Tibial artery (tissue), 4 donors: Measurements from ENCODE around the gene ZNF180.
A peak's percentile ranks its signal among the peaks of the same experiment; 100 is the strongest.

Experiments
- DNase-seq, 2 donors: peaks; one replicate each; pipeline ENCODE4 v3.0.0-alpha.2; 2019
- H3K27ac ChIP-seq, 2 donors: fragments of 200-600 bp; sonication (generic) in 1 of 2; 1 replicate in 1 of 2; 2 replicates in 1 of 2; pipeline ENCODE4 v1.5.1; 2018 to 2019; ENCODE audit warnings: mild to moderate bottlenecking in 1 of 2
- H3K27me3 ChIP-seq, 2 donors: fragments of 200-600 bp; sonication (generic) in 1 of 2; one replicate each; pipeline versions ENCODE4 v1.5.1 to v1.6.0; 2016 to 2019
- H3K36me3 ChIP-seq, 3 donors: fragments of 200-600 bp; sonication (generic) in 2 of 3; one replicate each; pipeline ENCODE4 v1.5.1; 2016 to 2019; ENCODE audit warnings: mild to moderate bottlenecking in 2 of 3
- H3K4me1 ChIP-seq, 4 donors: fragments of 200-600 bp; sonication (generic) in 2 of 4; 1 replicate in 3 of 4; 2 replicates in 1 of 4; pipeline ENCODE4 v1.5.1; 2016 to 2019
- H3K4me3 ChIP-seq, 2 donors: fragments of 200-600 bp; sonication (generic) in 1 of 2; 1 replicate in 1 of 2; 2 replicates in 1 of 2; pipeline ENCODE4 v1.5.1; 2018 to 2019; ENCODE audit warnings: mild to moderate bottlenecking in 2 of 2
- H3K9me3 ChIP-seq, 3 donors: fragments of 200-600 bp; sonication (generic) in 1 of 3; one replicate each; pipeline ENCODE4 v1.5.1; 2016 to 2019
- intact Hi-C: fragments of 100-400 bp; cut with DNase I; formaldehyde crosslinking; loops from one replicate; pipeline ENCODE4 v1.15.0; 2023; ENCODE audit warnings: low total_unique reads
- TF ChIP-seq, protein P1 (sequence below), 2 experiments: fragments of 200-600 bp in 1 of 2; fragments of 450-650 bp in 1 of 2; IDR thresholded peaks; one replicate each; pipeline ENCODE4 v1.5.1; 2017 to 2019; ENCODE audit warnings: antibody characterized with exemption in 2 of 2, mild to moderate bottlenecking in 1 of 2, moderate library complexity in 1 of 2

Gene ZNF180

GRCh38 chr19:44529536-44529935, 29.2 kb upstream of the ZNF180 start, which contains the start of gene CEACAM20:
CEACAM20 (minus strand) TSS chr19:44529675; CDS start chr19:44529509, 166 bp downstream.
- Histone ChIP-seq H3K36me3 (no peaks in the 10 kb centered on the region), H3K9me3 (no peaks in the 10 kb centered on the region), H3K4me3 (no peak within 1 kb of the TSS), H3K4me1 (no peaks in the 10 kb centered on the region), H3K27ac (no peak within 1 kb of the TSS), H3K27me3 (peaks cover 0 to 11% of the 10 kb centered on the region in 2 donors)
- intact Hi-C loops = no loop called here
- DNase-seq = peak in 1 of 2 donors; percentile 56
- TF ChIP-seq, protein P1, sequence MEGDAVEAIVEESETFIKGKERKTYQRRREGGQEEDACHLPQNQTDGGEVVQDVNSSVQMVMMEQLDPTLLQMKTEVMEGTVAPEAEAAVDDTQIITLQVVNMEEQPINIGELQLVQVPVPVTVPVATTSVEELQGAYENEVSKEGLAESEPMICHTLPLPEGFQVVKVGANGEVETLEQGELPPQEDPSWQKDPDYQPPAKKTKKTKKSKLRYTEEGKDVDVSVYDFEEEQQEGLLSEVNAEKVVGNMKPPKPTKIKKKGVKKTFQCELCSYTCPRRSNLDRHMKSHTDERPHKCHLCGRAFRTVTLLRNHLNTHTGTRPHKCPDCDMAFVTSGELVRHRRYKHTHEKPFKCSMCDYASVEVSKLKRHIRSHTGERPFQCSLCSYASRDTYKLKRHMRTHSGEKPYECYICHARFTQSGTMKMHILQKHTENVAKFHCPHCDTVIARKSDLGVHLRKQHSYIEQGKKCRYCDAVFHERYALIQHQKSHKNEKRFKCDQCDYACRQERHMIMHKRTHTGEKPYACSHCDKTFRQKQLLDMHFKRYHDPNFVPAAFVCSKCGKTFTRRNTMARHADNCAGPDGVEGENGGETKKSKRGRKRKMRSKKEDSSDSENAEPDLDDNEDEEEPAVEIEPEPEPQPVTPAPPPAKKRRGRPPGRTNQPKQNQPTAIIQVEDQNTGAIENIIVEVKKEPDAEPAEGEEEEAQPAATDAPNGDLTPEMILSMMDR (IDR thresholded peaks at IDR 0.05) = no peak

DNA sequence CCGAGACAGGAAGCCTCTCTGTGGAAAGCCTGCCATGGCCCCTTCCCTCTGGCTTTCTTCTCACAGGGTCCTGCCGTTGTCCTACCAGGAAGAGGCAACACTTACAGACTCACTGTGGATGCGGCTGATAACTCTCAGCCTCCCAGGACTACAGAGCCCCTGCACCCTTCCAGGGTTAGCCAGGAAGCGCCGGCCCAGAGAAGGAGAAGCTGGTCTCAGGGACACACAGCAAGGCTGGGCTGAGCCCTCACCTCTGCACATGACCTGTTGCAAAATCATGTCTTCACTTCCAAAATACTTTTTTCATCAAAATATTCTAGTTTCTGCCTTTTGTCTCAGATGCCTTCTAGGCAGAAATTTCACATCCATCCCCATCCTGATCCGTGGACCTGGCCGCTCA, 27.2 kb upstream of the ZNF180 start:
- no peak overlapping the region for H3K27ac ChIP-seq
- intact Hi-C loops = no loop called here
- no peak overlapping the region for H3K4me3 ChIP-seq
- H3K4me1 ChIP-seq = no peaks in the 10 kb centered on the region
- no peaks in the 10 kb centered on the region for H3K36me3 ChIP-seq
- no peaks in the 10 kb centered on the region for H3K9me3 ChIP-seq
- TF ChIP-seq, protein P1 (IDR thresholded peaks at IDR 0.05) = no peak
- DNase-seq = no peak
- peaks cover 0 to 5% of the 10 kb centered on the region in 2 donors for H3K27me3 ChIP-seq

DNA sequence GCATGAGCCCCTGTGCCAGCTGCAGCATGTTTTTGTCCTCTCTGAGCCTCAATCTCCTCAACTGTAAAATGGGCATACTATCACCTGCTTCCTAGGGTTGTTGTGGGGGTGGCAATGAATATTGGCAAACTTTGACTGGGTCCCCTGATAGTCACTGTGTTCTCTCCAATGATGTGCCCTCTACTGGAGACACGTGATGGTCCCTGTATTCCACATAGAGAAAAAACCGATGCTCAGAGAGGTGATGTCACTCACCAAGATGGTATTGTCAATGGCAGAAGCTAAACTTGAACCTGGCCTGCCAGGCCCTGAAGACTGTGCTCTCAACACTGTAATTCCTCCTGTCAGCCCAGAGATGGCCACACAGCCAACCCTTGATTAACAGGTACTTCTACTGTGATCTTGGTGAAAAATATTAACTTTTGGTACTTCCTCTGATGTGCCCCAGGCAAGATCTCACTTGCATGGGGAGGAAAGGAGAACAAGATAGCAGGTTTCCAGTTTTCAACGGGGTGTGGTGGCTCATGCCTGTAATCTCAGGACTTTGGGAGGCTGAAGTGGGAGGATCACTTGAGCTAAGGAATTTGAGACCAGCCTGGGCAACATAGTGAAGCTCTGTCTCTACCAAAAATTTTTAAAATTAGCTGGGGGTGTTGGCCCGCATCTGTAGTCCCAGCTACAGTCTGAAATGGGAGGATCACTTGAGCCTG, 25.6 kb upstream of the ZNF180 start:
- no peak overlapping the region for H3K27ac ChIP-seq
- no peaks in the 10 kb centered on the region for H3K9me3 ChIP-seq
- H3K36me3 ChIP-seq = no peaks in the 10 kb centered on the region
- TF ChIP-seq, protein P1 (IDR thresholded peaks at IDR 0.05) = no peak
- no peak overlapping the region for H3K4me3 ChIP-seq
- DNase-seq = no peak
- intact Hi-C loops = no loop called here
- peaks cover 0 to 10% of the 10 kb centered on the region in 2 donors for H3K27me3 ChIP-seq
- no peaks in the 10 kb centered on the region for H3K4me1 ChIP-seq

- H3K4me1 ChIP-seq = no peaks in the 10 kb centered on the region
- intact Hi-C loops = no loop called here
- no peak overlapping the region for H3K4me3 ChIP-seq
- H3K9me3 ChIP-seq = no peaks in the 10 kb centered on the region
- no peak overlapping the region for H3K27ac ChIP-seq
- no peaks in the 10 kb centered on the region for H3K36me3 ChIP-seq
- DNase-seq = no peak
- TF ChIP-seq, protein P1 (IDR thresholded peaks at IDR 0.05) = no peak
- H3K27me3 ChIP-seq = peaks cover 0 to 10% of the 10 kb centered on the region in 2 donors
These were observed 21.0 kb upstream of the ZNF180 start for GRCh38 chr19:44521370-44521769.

GRCh38 chr19:44517146-44517545, 16.8 kb upstream of the ZNF180 start:
- intact Hi-C loops = no loop called here
- TF ChIP-seq, protein P1 (IDR thresholded peaks at IDR 0.05) = no peak

More at GRCh38 chr19:44517146-44517545, 16.8 kb upstream of the ZNF180 start:
- Histone ChIP-seq H3K27me3 (peaks cover 0 to 10% of the 10 kb centered on the region in 2 donors), H3K4me3 (no peak overlapping the region), H3K4me1 (no peaks in the 10 kb centered on the region), H3K36me3 (no peaks in the 10 kb centered on the region), H3K9me3 (no peaks in the 10 kb centered on the region), H3K27ac (no peak overlapping the region)
- DNase-seq = no peak
